Stimulated activated CD8-positive, alpha-beta memory T cell treated with anti-CD3 and anti-CD28 coated beads, Interleukin-12 subunit alpha, Interleukin-12 subunit beta, amount 100 ng/mL, for 4 hours (primary cell): ENCODE data around the gene PXK.
A peak's percentile ranks its signal among the peaks of the same experiment; 100 is the strongest.
"Not testable (repeated sequence)": the region's sequence is repeated elsewhere in the genome, so short reads cannot be mapped to it uniquely, and the experiment has no call there.

Source experiments
- DNase-seq: peaks from one replicate; pipeline ENCODE4 v3.0.0-alpha.2; 2020; ENCODE audit warnings: low read depth

The PXK gene

DNA sequence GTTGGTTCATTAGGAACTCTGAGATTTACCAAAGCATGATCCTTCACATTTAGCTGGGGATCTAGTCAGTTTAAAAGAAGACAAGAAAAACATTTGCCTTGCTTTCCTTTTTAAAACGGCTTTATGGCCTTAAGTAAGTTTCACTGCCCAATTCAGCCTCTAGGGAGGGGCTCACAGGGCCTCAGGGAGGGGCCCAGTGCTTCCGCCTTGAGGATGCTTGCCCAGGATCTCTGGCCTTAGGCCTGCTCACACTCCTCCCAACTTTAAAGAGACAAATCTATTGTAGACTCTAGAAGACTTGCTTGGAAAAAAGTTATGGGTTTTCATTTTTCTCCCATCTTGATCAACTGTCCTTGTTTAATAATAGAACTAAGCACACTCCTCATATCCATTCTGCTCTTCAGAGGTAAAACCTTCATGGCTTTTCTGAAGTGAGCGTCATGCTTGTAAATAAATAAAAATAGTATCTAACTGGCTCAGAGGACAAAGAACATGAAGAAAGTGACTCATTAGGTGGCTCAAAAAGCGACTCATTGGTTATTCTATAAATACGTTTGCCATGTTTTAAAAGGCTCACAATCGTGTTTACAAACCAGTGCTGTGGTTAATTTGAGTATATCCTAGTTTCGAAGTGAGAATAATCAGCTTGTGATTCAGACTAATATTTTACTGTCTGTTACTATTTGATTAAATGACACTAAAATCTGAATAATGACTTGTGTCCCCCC, 87.3 kb downstream of the PXK start:
- DNase-seq: no peak

DNA sequence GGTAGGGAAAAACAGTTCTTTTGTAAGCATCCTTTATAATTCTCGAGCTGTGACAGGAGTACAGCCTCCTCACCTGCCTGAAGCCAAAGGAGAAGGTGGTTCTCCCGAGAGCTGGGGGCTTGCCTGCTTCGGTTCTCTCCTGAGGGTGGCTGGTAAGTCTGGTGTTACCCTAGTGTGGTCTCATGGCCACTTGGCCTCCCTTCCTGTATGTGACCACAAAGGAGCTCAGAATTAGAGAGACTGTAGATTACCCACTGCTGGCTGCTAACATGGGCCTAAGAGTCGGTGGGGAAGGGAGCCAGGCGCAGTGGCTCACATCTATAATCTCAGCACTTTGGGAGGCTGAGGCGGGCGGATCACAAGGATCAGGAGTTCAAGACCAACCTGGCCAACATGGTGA, 88.3 kb downstream of the PXK start:
- no peak for DNase-seq

DNA sequence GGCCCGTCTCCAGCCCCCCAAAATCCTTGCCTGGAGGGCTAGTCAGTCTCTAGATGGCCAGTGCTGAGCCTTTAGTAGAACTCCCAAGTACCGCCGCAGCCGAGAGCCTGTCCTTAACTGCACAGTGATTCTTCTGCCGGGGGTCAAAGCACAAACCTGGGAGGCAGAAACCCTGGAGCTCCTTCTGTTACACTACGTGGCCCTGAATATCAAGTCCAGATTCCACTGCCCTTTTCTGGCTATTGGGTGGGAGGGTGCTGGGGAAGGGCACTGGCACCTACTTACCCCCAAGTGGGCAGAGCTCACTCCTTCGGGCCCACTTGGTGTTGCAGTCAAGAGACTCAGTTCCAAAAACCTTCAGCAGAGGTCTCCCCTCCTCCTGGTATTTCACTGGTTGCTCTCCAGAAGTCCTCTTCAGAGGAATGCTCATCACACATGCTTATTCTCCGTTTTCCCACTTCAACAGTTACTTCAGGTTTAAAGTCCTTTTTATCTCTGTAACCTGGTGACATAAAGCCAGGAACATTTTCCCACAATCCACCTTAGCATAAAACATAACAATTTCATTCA, 90.1 kb downstream of the PXK start:
- DNase-seq: no peak

DNA sequence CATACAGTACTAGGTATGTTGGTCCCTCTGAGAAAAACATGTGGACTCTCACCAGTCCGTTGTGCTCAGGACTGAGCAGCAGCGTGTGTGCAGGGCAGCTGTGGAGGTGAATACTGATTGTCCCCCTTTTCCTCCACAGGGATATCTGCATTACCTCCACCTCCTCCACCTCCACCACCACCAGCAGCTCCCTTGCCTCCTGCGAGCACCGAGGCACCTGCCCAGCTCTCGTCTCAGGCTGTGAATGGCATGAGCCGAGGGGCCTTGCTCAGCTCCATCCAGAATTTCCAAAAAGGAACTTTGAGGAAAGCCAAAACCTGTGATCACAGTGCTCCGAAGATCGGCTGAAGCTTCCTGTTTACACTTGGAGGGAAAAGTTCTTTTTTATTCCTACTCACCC, 91.9 kb downstream of the PXK start:
- no peak for DNase-seq

DNA sequence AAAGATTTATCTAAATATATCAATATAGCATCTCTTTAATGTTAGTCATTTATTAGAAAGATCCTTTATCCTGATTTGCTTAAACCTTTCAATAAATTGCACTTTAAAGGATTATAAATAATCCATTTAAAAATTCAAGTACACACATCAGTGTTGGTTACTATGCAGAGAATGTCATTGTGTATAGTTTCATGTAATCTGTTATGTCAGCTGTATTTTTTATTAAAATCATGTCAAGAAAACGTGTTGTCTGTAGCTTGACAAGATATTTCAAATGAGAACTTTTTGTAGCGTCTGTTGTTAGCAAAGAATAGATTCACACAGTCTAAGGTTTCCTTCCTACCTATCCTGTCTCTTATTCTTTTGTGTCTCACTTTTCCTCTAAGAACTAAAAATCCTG, 93.1 kb downstream of the PXK start:
- DNase-seq: no peak

DNA sequence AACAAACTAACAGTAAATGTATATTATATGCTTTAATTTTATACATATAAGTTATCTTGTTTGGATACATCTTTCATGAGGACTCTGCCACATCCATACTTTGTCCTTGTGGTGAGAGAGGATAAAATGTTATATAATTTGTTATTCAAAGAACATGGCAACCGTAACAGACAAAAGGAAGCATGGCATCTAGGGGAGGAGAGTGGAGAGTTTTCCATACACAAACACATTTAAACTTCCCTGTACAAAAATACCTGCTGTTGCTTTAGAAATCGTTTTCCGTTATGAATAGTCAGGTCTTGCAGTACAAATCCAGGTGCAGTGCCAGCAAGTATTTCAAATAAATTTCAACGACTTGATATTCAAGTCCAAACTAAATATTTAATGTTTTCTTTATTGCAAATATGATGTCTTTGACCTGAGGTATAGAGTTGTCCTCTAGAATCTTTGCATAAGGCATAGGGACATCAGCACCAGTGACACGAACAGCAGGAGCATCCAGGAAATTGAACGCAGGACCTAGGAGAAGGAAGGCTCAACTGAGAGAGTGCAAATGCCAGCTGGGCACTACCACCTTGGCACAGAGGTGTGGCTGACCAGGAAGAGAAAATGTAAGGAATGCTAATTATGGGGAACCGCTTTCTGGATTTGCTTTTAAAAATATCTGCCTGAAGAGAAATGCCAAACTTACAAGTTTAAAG, 95.1 kb downstream of the PXK start:
- DNase-seq: no peak

DNA sequence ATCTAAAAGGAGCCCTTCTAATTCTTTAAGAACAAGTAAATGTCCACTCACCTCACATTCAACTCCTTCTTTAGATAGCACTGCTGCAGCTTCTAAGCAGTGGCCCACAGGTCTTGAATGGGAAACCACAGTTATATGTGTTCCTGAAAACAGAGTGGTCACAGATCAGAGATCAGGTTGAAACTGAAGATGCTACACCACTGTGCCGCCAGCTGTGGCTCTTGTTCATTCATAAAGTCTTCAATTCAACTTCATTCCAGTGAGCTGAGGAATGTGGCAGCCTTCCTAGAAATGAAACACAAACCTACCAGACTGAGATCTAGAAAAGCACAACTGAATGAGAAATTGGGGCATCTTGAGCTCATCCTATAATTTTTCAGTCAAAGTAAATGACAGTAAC, 97.0 kb downstream of the PXK start:
- DNase-seq: no peak

DNA sequence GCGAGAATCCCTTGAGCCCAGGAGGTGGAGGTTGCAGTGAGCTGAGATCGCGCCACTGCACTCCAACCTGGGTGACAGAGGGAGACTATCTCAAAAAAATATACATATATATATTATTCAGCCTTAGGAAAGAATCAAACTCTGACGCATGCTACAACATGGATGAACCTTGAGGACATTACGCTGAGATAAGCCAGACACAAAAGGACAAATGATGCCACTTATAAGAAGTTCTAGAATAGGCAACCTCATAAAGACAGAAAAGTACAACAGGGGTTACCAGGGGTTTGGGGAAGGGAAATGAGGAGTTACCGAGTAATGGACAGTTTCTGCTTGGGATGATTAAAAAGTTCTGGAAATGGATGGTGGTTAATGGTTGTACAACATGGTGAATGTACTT, 100.2 kb downstream of the PXK start:
- DNase-seq: no peak

DNA sequence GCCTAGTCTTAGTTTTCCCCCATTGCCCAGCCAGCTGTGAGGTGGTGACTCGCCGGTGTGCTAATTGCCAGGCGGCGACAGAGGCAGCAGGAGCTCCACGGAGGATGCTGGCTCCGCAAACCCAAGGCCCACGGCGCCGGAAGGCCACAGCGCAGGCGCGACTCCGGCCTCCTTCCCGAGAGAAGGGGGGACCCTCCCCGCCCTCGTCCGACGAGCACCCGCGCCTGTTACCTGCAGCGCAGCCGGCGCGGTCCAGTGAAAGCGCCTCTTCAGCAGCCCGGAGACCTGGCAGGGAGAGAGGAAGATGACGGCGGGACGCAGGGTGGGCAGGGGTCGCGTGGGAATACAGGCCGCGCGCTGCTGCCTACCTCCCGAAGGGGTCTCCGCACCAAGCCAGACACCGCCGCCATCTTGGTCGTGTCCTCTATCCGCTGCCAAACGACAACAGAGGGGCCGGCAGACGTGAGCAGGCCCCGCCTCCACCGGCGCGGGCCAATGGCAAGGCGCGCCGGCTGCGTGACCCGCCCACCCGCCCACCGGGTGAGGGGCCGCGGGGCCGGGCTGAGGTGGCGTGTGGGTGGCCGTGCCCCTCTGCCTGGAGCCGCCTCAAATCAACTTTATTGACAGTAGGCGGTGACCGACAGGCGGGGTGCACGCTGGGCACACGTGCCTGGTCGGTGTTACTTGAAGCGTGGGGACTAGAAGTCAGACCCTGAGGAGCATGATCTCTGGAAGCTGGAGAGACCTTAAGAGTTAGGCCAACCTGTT, 100.9 kb downstream of the PXK start, which contains the start of gene PDHB:
TSS of gene PDHB (minus strand) at position 433 of the 768 bp plus-strand sequence. CDS start at position 410, 23 bp downstream.
- peak; percentile 84 for DNase-seq

DNA sequence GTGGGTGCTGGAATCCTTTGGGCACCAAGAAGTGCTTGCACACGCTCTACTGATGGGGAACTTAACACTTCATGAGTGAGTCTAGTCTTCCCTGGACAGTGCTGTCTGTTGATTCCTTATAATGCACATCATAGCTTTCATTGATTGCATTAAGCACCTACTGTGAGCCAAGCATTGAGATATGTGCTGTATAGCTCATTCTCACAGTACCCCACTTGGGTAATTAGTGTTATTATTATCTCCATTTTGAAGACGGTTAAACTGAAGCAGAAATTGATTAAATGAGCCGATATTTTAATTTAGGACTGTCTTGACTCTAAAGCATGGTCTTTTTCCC, 101.4 kb downstream of the PXK start:
- no peak for DNase-seq

DNA sequence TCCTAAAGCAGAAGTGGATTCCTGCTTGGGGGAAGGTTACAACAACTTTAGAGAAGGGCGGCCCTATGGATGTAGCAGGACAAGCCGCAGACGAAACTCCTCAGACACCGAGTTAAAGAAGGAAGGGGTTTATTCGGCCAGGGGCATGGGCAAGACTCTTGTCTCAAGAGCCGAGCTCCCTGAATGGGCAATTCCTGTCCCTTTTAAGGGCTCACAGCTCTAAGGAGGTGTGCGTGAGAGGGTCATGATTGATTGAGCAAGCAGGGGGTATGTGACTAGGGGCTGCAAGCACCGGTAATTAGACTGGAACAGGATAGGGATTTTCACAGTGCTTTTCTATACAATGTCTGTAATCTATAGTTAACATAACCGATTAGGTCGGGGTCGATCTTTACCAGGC, 101.8 kb downstream of the PXK start:
- no peak for DNase-seq

DNA sequence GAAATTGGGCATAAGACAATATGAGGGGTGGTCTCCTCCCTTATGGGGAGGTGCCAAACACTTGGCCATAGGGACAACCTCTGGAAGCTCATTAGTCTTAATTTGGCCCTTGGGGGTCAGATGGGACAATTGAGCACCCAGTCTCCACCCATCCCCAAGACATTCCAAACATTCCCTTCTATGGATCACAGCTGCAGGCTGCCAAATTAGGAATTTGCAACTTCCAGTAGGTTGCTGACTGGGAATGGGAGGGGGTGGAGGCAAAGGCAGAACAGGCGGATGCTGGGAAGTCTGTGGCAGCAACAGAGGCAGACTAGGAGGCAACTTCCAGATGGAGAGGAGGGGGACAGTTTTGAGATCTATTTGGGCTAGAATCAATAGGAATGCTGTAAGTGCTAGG, 102.3 kb downstream of the PXK start:
- DNase-seq: no peak

DNA sequence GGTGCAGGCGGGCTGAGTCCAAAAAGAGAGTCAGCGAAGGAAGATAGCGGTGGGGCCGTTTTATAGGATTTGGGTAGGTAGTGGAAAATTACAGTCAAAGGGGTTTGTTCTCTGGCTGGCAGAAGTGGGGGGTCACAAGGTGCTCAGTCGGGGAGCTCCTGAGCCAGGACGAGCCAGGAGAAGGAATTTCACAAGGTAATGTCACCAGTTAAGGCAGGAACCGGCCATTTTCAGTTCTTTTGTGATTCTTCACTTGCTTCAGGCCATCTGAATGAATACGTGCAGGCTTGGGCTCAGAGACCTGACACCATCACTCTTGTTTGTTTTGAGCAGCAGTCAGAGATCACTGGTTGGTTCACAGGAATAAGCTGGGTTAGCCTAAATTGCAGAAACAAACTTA, 104.6 kb downstream of the PXK start:
- DNase-seq: not testable (repeated sequence)

DNA sequence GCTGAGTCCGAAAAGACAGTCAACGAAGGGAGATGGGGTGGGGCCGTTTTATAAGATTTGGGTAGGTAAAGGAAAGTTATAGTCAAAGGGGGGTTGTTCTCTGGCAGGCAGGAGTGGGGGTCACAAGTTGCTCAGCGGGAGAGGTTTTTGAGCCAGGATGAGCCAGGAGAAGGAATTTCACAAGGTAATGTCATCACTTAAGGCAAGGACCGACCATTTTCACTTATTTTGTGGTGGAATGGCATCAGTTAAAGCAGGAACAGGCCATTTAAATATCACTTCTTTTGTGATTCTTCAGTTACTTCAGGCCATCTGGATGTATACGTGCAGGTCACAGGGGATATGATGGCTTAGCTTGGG, 108.3 kb downstream of the PXK start:
- not testable (repeated sequence) for DNase-seq

DNA sequence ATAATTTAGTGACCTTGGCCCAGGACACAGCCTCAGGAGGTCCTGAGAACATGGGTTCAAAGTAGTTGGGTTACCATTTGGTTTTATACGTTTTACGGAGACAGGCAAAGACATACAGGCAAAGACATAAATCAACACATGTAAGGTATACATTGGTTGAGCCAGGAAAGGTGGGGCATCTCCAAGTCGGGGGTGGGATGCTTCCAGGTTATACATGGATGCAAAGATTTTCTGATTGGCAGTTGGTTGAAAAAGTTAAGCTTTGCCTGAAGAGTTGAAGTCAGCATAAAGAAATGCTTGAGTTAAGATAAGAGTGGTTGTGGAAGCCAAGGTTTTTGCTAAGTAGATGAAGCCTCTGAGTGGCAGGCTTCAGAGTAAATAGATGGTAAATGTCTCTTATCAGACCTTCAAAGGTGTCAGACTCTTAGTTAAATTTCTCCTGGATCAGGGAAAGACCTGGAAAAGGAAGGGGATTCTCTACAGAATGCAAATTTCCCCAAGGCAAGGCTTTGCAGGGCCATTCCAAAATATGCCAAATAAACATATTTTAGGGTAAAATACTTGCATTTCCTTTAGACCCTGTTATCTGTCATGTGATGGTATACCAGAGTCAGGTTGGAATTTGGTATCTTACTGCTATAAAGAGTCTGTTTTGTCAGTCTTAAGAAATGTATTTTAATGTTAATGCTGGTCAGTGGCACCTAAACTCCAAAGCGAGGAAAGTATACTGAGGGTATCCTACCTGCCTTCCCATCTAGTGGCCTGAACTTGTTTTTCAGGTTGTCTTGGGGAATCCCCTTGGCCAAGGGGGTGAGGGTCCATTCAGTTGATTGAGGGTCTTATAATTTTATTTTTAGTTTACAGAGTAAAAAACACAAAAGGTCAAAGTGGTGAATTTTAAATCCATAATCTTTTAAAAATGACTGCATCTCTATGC, 109.1 kb downstream of the PXK start:
- DNase-seq: no peak

DNA sequence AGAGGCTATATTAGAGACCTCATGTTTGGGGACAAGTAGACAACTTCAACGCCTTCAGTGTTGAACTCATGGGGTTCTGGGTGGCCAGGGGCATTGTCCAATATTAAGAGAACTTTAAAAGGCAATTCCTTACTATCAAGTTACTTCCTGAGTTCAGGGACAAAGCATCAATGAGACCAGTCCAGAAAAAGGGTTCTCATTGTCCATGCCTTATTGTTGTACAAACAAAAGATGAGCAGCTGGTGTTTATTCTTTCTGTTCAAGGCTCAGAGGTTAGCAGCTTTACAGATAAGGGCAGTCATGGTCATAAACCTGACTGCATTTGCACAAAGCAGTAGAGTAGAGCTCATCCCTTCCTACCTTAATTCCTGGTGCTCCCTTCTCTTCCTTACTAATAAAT, 119.5 kb downstream of the PXK start:
- DNase-seq: no peak

DNA sequence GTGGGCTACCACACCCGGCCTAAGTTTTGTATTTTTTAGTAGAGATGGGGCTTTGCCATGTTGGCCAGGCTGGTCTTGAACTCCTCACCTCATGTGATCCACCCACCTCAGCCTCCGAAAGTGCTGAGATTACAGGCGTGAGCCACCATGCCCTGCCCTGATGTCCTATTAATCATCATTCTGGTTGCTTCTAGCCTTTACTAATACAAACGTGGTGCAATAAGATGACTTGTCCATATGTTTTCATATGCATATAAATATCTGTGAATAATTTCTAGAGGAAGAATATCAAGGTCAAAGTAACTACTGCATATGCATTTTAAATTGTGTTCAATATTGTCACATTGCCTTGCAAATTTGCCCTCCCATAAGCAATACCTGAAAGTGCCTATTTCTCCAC, 126.5 kb downstream of the PXK start:
- no peak for DNase-seq

DNA sequence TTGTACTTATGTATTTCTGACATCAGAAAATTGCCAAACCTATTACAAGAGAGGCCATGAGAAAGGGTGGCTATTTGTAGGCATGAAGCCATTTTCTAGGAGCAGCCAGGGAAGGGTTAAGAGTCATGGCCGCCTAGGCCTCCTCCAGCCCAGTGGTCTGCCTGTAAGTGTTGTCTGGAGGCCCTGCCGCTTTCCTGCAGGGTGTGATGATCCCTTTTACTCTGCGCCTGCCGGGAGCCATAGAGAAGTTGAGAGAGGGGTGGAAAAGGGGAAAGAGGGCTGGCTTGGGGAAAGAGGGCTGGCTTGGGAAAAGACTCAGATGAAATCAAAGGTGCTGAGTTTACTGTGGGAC, 130.1 kb downstream of the PXK start:
- DNase-seq: no peak

DNA sequence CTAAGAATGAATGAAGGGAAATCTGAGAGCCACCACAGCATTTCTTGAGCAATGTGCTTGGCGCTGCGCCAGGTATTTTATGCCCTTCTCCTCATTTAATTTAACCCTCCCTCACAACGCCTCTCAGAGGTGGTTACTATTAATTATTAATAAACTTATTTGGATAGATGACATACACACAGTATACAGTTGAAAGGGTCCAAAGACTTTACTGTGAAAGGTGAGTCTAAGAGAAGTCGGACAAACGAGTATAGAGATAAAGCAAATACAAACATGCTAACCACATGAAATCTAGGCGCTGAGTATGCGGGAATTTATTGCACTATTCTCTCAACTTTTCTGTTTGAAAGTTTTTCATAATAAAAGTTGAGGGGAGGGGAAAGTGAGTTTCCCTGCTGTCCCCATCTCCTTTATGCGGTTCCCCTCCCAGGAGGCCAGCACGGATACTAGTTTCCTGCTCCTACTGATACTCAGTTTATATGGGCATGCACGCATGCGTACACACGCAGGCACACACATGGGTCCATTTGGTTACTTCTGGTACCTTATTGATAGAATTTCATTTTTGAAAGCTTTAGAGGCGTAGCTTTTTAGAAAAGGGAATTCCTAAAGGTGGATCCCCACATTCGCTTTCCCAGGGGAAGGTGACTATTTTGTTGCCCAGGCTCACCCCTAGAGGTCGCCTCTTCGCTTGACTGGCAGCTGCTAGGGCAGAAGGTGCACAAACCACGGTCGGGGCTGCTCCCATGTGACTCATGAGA, 130.7 kb downstream of the PXK start:
- DNase-seq: peak; percentile 58

DNA sequence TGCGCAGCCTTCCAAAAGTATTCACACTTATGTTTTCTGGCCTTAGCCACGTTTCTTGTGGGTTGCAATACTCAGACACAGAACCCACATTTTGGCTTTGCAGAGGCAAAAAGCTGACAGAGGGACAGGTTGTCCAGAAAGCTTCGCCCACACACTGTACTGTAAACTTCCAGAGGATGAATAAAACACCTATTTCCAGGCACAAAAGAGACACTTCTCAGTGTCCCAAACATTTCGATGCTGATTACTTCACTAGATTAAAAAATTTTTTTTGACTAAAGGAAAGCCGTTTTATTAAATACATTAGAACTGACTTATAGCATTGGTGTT, 131.2 kb downstream of the PXK start:
- no peak for DNase-seq

DNA sequence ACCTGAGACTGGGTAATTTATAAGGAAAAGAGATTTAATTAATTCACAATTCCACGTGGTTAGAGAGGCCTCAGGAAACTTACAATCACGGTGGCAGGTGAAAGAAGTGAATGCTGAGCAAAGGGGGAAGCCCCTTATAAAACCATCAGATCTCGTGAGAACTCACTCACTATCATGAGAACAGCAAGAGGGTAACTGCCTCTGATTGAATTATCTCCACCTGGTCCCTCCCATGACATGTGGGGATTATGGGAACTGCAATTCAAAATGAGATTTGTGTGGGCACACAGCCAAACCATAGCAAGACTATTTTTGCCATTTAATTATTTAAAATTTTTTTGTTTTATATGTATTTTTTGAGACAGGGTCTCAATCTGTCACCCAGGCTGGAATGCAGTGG, 132.2 kb downstream of the PXK start:
- no peak for DNase-seq
